Measurements from ENCODE around the gene CORO2A. TPM values are rescaled to one million over a fixed set of nuclear protein-coding genes. Genes with fewer than 3 reads are reported as not detected.
A peak's percentile ranks its signal among the peaks of the same experiment; 100 is the strongest.
"Not testable (repeated sequence)": the region's sequence is repeated elsewhere in the genome, so short reads cannot be mapped to it uniquely, and the experiment has no call there.

Gene CORO2A
- total RNA-seq, 6 donors from 2014 or later, result 10.5 to 22.8 (median 17.9) TPM

DNA sequence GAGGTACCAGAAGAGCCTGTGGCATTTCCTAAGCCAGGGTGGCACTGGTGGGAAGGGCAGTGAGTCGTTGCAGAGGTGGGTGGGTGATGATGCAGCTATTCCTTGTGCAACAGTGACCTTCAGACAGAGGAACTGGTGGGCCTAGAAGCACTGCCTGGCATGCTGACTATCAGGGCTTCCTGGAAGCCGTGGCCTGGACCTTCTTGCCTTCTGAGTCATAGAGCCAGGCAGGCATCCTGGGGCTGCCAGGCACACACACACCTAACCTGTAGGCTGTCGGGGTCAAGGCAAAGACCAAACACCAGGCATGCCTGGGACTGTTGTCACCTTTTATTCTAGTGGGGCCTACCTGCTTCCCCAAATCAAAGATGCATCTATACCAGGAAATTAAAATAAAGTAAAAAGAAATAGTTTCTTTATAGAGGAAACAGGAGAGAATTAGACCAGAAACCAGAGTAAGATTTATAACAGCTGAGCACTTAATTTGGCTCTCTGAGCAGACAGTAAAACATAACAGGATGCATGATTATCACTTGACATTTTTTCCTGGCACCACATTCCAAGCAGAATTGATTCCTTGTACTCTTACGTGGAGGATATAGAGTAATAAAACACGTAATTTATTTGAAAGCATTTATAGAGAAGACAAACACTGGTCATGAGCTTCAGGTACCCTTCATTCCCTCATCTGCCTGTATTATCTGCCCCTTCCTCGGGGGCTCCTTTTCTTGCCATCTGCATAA is 110.8 kb downstream of the CORO2A start:
- Histone ChIP-seq H3K27me3 (no peaks in the 10 kb centered on the region), H3K9me3 (no peaks in the 10 kb centered on the region), H3K36me3 (peaks cover 7 to 88% (median 66%) of the 10 kb centered on the region in 4 donors), H3K4me3 (no peak overlapping the region), H3K27ac (peak overlapping the region in 3 of 4 donors; percentile 16 to 32 (median 16)), H3K4me1 (peaks cover 0 to 14% (median 6%) of the 10 kb centered on the region in 4 donors)
- WGBS, 2 donors, result 70 to 77% methylated on average over 4 to 6 of the region's 6 CpGs
- no peak for TF ChIP-seq POLR2A (IDR thresholded peaks at IDR 0.05)
- TF ChIP-seq EP300 (IDR thresholded peaks at IDR 0.05), result peak in 2 of 4 donors; percentile 23 to 30
- TF ChIP-seq POLR2AphosphoS5 (IDR thresholded peaks at IDR 0.05), result peak; percentile 28 to 51
- peak in 1 of 2 donors; percentile 55 for DNase-seq
- peak in 1 of 2 donors; percentile 27 for ATAC-seq (ENCODE audit: low FRiP score in 2 of 2)

DNA sequence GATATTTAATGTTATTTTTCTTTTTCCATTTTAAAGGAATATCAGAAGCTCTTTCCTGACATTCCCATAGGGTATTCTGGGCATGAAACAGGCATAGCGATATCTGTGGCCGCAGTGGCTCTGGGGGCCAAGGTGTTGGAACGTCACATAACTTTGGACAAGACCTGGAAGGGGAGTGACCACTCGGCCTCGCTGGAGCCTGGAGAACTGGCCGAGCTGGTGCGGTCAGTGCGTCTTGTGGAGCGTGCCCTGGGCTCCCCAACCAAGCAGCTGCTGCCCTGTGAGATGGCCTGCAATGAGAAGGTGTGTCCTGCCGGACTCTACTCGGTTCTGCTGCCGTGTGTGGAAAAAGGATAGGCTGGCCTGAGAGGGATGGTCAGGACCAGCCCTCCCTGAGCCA is 111.7 kb downstream of the CORO2A start:
- Histone ChIP-seq H3K27me3 (no peaks in the 10 kb centered on the region), H3K9me3 (no peaks in the 10 kb centered on the region), H3K36me3 (peaks cover 7 to 81% (median 62%) of the 10 kb centered on the region in 4 donors), H3K4me1 (peaks cover 4 to 20% (median 10%) of the 10 kb centered on the region in 4 donors), H3K27ac (peak overlapping the region in 2 of 4 donors; percentile 16), H3K4me3 (no peak overlapping the region)
- DNase-seq (peak in 1 of 2 donors; percentile 55), ATAC-seq (ENCODE audit: low FRiP score in 2 of 2) (no peak)
- TF ChIP-seq, protein P1, sequence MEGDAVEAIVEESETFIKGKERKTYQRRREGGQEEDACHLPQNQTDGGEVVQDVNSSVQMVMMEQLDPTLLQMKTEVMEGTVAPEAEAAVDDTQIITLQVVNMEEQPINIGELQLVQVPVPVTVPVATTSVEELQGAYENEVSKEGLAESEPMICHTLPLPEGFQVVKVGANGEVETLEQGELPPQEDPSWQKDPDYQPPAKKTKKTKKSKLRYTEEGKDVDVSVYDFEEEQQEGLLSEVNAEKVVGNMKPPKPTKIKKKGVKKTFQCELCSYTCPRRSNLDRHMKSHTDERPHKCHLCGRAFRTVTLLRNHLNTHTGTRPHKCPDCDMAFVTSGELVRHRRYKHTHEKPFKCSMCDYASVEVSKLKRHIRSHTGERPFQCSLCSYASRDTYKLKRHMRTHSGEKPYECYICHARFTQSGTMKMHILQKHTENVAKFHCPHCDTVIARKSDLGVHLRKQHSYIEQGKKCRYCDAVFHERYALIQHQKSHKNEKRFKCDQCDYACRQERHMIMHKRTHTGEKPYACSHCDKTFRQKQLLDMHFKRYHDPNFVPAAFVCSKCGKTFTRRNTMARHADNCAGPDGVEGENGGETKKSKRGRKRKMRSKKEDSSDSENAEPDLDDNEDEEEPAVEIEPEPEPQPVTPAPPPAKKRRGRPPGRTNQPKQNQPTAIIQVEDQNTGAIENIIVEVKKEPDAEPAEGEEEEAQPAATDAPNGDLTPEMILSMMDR (IDR thresholded peaks at IDR 0.05), result no peak
- TF ChIP-seq POLR2A (IDR thresholded peaks at IDR 0.05) (no peak), EP300 (IDR thresholded peaks at IDR 0.05) (no peak), POLR2AphosphoS5 (IDR thresholded peaks at IDR 0.05) (no peak)
- WGBS, 2 donors, result 93 to 95% methylated on average over 10 to 12 of the region's 12 CpGs

DNA sequence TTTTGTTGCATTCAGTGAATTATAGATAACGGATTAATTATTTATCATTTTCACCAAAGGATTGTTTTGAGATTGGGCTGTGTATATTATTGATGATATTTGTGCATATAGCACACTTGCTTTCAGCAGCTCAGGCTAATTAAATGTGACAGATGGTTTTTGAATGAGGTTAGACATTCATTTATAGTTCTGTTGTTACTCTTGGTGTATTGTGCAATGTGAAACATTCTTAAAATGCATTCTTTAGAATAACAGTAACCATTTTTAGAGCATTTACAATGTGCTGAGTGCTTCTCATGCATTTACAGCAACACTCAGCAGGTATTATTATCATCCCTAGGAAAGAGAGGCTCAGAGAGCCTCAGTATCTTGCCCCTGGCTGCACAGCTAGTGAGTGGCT is 112.1 kb downstream of the CORO2A start:
- ATAC-seq (ENCODE audit: low FRiP score in 2 of 2) (no peak), DNase-seq (no peak)
- no peaks in the 10 kb centered on the region for H3K27me3 ChIP-seq
- 91 to 100% methylated on average over 1 of the region's 1 CpG for WGBS, 2 donors
- H3K27ac ChIP-seq, result no peak overlapping the region
- peaks cover 7 to 81% (median 59%) of the 10 kb centered on the region in 4 donors for H3K36me3 ChIP-seq
- TF ChIP-seq POLR2AphosphoS5 (IDR thresholded peaks at IDR 0.05), result no peak
- TF ChIP-seq POLR2A (IDR thresholded peaks at IDR 0.05), result no peak
- TF ChIP-seq EP300 (IDR thresholded peaks at IDR 0.05), result no peak
- TF ChIP-seq, protein P1 (IDR thresholded peaks at IDR 0.05), result no peak
- H3K4me3 ChIP-seq, result no peak overlapping the region
- H3K4me1 ChIP-seq, result peaks cover 7 to 25% (median 10%) of the 10 kb centered on the region in 4 donors
- H3K9me3 ChIP-seq, result no peaks in the 10 kb centered on the region

DNA sequence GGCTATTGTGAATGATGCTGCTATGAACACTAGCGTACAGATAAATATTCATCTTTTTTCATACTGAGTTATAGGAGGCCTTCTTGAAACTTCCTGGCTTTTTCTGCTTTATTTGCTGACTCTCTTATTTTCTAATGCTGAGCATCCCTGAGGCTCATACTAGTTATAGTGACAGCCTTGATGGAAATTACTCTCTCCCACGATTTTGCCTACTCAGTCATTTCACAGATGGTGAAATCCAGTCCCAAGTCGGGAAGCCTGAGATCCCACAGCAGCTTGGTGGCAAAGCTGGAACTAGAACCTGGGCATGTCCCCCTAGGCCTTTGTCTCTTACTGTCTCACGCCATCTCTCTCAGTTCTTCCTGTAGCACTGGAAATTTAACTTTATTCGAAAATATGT is 113.5 kb downstream of the CORO2A start:
- no peaks in the 10 kb centered on the region for H3K27me3 ChIP-seq
- H3K36me3 ChIP-seq, result peaks cover 7 to 70% (median 49%) of the 10 kb centered on the region in 4 donors
- ATAC-seq (ENCODE audit: low FRiP score in 2 of 2), result no peak
- H3K4me1 ChIP-seq, result peaks cover 20 to 39% (median 23%) of the 10 kb centered on the region in 4 donors
- TF ChIP-seq POLR2AphosphoS5 (IDR thresholded peaks at IDR 0.05), result no peak
- TF ChIP-seq POLR2A (IDR thresholded peaks at IDR 0.05), result no peak
- no peak for TF ChIP-seq EP300 (IDR thresholded peaks at IDR 0.05)
- TF ChIP-seq, protein P1 (IDR thresholded peaks at IDR 0.05), result no peak
- no peak overlapping the region for H3K4me3 ChIP-seq
- no peaks in the 10 kb centered on the region for H3K9me3 ChIP-seq
- no peak overlapping the region for H3K27ac ChIP-seq
- WGBS, 2 donors, result 84 to 86% methylated on average over 5 of the region's 5 CpGs
- DNase-seq, result no peak

DNA sequence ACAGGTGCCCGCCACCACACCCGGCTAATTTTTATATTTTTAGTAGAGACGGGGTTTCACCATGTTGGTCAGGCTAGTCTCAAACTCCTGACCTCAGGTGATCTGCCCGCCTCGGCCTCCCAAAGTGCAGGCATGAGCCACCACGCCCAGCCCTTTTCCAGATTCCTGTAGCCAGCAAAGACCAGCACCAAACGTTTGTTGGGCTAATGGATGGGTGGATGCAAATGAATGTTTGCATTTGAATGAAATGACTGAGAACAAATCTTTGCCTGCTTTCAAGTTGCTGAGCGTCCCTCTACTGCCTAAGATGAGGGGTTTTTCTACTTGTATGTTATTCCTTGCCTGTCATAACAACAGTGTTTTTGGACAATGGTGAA is 115.9 kb downstream of the CORO2A start:
- H3K27me3 ChIP-seq; ATAC-seq (ENCODE audit: low FRiP score in 2 of 2); DNase-seq; H3K4me3 ChIP-seq; H3K9me3 ChIP-seq: not testable (repeated sequence)
- 88 to 90% methylated on average over 8 of the region's 8 CpGs for WGBS, 2 donors
- H3K36me3 ChIP-seq, result peaks cover 5 to 46% (median 31%) of the 10 kb centered on the region in 4 donors
- H3K27ac ChIP-seq, result peak overlapping the region in 2 of 4 donors; percentile 47 to 69
- H3K4me1 ChIP-seq, result peaks cover 17 to 55% (median 35%) of the 10 kb centered on the region in 4 donors
